Renal cortical epithelial cell (primary cell): ENCODE results near the gene TRPM8. TPM values are rescaled to one million over a fixed set of nuclear protein-coding genes. Genes with fewer than 3 reads are reported as not detected.
"Not testable (repeated sequence)": the region's sequence is repeated elsewhere in the genome, so short reads cannot be mapped to it uniquely, and the experiment has no call there.

ENCODE experiments used
- DNase-seq: peaks from one replicate; pipeline ENCODE4 v3.0.0-alpha.2; 2011; ENCODE audit warnings: low read depth
- total RNA-seq: library from RNA; depleted of rRNA; stranded (reverse); fragments of >200 nt; gene quantifications from 2 replicates; pipeline ENCODE4 v1.2.3, GENCODE V29; 2014

Gene TRPM8
- total RNA-seq, 1 donor from 2014 or later, result 1.0 TPM

- DNase-seq, result no peak
These were observed 18.9 kb downstream of the TRPM8 start for GRCh38 chr2:233936089-233936488.

- DNase-seq, result peak; percentile 16
These were observed 21.6 kb downstream of the TRPM8 start for GRCh38 chr2:233938676-233939370.

- DNase-seq, result peak; percentile 56
These were observed 23.5 kb downstream of the TRPM8 start for GRCh38 chr2:233940376-233941276.

GRCh38 chr2:233942731-233943130, 25.6 kb downstream of the TRPM8 start:
- DNase-seq, result no peak

- DNase-seq, result no peak
These were observed 27.1 kb downstream of the TRPM8 start for GRCh38 chr2:233944269-233944668.

- no peak for DNase-seq
These were observed 27.5 kb downstream of the TRPM8 start for GRCh38 chr2:233944722-233945121.

GRCh38 chr2:233945146-233945545, 28.0 kb downstream of the TRPM8 start:
- no peak for DNase-seq

GRCh38 chr2:233950078-233950825, 33.1 kb downstream of the TRPM8 start:
- DNase-seq, result no peak

- no peak for DNase-seq
These were observed 35.2 kb downstream of the TRPM8 start for GRCh38 chr2:233952335-233952734.

- no peak for DNase-seq
These were observed 36.1 kb downstream of the TRPM8 start for GRCh38 chr2:233953087-233953801.

- no peak for DNase-seq
These were observed 43.0 kb downstream of the TRPM8 start for GRCh38 chr2:233960203-233960602.

GRCh38 chr2:233961905-233962304, 44.7 kb downstream of the TRPM8 start:
- DNase-seq, result no peak

GRCh38 chr2:233964581-233964980, 47.4 kb downstream of the TRPM8 start:
- peak; percentile 11 for DNase-seq

- DNase-seq, result no peak
These were observed 47.9 kb downstream of the TRPM8 start for GRCh38 chr2:233965032-233965603.

- not testable (repeated sequence) for DNase-seq
These were observed 48.5 kb downstream of the TRPM8 start for GRCh38 chr2:233965646-233966045.

- DNase-seq, result no peak
These were observed 49.2 kb downstream of the TRPM8 start for GRCh38 chr2:233966388-233966787.

- DNase-seq, result no peak
These were observed 50.0 kb downstream of the TRPM8 start for GRCh38 chr2:233967164-233967563.

- DNase-seq, result no peak
These were observed 51.4 kb downstream of the TRPM8 start for GRCh38 chr2:233968556-233968955.

- not testable (repeated sequence) for DNase-seq
These were observed 55.3 kb downstream of the TRPM8 start for GRCh38 chr2:233972460-233972859.

GRCh38 chr2:233972941-233973575, 55.9 kb downstream of the TRPM8 start:
- peak; percentile 49 for DNase-seq

GRCh38 chr2:233973786-233974185, 56.6 kb downstream of the TRPM8 start:
- no peak for DNase-seq
